Upper lobe of left lung (tissue), 4 donors: ENCODE data around the gene ERP27.

Experiments
- EP300 ChIP-seq, 4 donors: sonication (generic); formaldehyde crosslinking; IDR thresholded peaks; one replicate each; pipeline ENCODE4 v1.5.1; 2017; ENCODE audit warnings: antibody characterized with exemption in 4 of 4, control low read depth in 2 of 4
- POLR2AphosphoS5 ChIP-seq, 2 donors: sonication (generic); formaldehyde crosslinking; IDR thresholded peaks; one replicate each; pipeline ENCODE4 v1.5.1; 2017; ENCODE audit warnings: antibody characterized with exemption in 2 of 2

- TF ChIP-seq POLR2AphosphoS5 (IDR thresholded peaks at IDR 0.05) (no peak), EP300 (IDR thresholded peaks at IDR 0.05) (no peak)
Observed at GRCh38 chr12:14911131-14911530, 27.2 kb downstream of the ERP27 start.
